Mucosa of descending colon (tissue), 3 donors: ENCODE results near the gene DCAF10. TPM values are rescaled to one million over a fixed set of nuclear protein-coding genes. Genes with fewer than 3 reads are reported as not detected.

Experiments used
- ATAC-seq: fragments of 200-7000 bp; cut with Tn5 transposase; one replicate; pipeline ENCODE4 v1.9.1; 2020; ENCODE audit warnings: mild to moderate bottlenecking, moderate library complexity
- DNase-seq, 3 donors: peaks; one replicate each; pipeline ENCODE4 v3.0.0-alpha.2; 2020
- H3K36me3 ChIP-seq: fragments of 200-600 bp; one replicate; pipeline ENCODE4 v1.8.0; 2021; ENCODE audit warnings: low read depth, mild to moderate bottlenecking
- H3K4me1 ChIP-seq: fragments of 200-600 bp; one replicate; pipeline ENCODE4 v1.8.0; 2021; ENCODE audit warnings: low read depth, mild to moderate bottlenecking
- H3K4me3 ChIP-seq: fragments of 200-600 bp; one replicate; pipeline ENCODE4 v1.8.0; 2021; ENCODE audit warnings: mild to moderate bottlenecking
- H3K9me3 ChIP-seq: fragments of 200-600 bp; one replicate; pipeline ENCODE4 v1.8.0; 2021; ENCODE audit warnings: mild to moderate bottlenecking
- intact Hi-C, 2 donors: fragments of 100-400 bp; cut with DNase I in 1 of 2; cut with micrococcal nuclease in 1 of 2; formaldehyde crosslinking; loops; one replicate each; pipeline versions ENCODE4 v1.11.0 to v1.11.1; 2022; cut with DNase I, micrococcal nuclease
- total RNA-seq, 3 donors: library from RNA; stranded (reverse); fragmentation: NEBNext Ultra II Directional in 2 of 3; extraction: Animal tissue kit (Norgen Biotek cat#: 25700) in 2 of 3; gene quantifications; one replicate each; pipeline versions ENCODE4 v1.2.1 to v1.2.4, GENCODE V29; 2021 to 2023
- TF ChIP-seq, protein P1 (sequence below): fragments of 200-600 bp; IDR thresholded peaks from one replicate; pipeline ENCODE4 v1.8.0; 2022; ENCODE audit warnings: antibody characterized with exemption, mild to moderate bottlenecking
- donor health status: DM: no; HTN: no; CAD: no; lungs with moderate emphysema.
- donor health status: DM: no; HTN: no; CAD: no.
- donor health status: DM: no; HTN: yes; CAD: no.

The DCAF10 gene
- total RNA-seq, 3 donors from 2014 or later = 18.5 to 37.8 (median 26.6) TPM

DNA sequence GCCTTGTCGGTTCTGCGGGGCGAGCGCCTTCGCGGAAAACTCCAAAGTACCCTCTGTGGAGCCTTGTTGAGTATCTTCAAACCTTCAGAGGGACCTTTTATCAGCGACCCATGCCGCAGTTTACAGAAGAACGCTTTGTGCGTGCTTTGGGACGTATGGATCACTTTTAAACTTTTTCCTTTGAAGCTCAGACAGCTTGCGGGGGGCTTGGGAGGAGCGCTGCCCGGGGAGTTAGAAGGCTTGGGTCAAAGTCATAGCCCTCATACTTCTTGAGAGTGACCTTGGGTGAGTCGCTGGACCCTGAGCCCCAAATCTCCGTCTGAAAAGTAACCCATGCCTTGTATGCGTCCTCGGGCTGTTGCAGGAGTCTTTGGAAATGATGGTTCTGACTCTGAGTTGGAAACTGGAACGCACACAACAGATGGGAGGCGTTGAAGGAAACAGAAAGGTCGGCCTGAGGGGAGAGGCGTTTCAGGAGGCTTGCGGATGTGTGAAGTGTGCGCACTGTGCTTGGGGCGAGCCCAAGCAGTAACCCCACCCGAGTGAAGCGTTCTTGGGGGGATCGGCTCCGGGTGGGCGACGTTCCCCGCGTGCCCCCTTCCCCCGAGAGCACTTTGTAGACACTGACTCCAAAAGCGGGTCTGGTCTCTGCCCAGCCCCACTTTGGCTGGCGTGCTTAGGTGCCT lies 104.0 kb downstream of the DCAF10 start:
- intact Hi-C loops = loop anchor here in 1 of 2 donors (10.0 kb wide), 1 partner anchor 260 kb away; no protein-coding TSS in a partner anchor
- ATAC-seq = peak; percentile 9
- H3K4me3 ChIP-seq = peak overlapping the region; percentile 56

DNA sequence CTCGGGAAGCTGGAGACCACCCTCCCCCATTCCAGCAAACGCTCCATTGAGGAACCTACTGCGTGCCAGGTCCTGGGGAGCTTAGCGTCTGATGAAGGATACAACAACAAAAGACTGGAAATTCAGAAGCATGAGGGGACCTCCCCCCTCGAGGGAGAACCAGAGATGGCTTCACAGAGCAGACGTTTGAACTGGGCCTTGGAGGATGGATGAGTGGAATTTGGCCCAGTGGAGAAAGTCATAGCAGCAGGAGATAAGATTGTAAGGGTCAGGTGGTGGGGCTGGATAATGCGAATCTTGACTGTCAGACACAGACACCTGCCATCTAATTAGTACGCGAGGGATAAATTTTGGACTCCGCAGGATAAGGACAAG lies 104.5 kb downstream of the DCAF10 start:
- Histone ChIP-seq H3K4me3 (no peak overlapping the region), H3K9me3 (no peaks in the 10 kb centered on the region), H3K36me3 (no peaks in the 10 kb centered on the region), H3K4me1 (peaks cover 17% of the 10 kb centered on the region)
- DNase-seq = no peak
- no peak for ATAC-seq
- intact Hi-C loops = loop anchor here in 1 of 2 donors (10.0 kb wide), 1 partner anchor 260 kb away; no protein-coding TSS in a partner anchor
- TF ChIP-seq, protein P1, sequence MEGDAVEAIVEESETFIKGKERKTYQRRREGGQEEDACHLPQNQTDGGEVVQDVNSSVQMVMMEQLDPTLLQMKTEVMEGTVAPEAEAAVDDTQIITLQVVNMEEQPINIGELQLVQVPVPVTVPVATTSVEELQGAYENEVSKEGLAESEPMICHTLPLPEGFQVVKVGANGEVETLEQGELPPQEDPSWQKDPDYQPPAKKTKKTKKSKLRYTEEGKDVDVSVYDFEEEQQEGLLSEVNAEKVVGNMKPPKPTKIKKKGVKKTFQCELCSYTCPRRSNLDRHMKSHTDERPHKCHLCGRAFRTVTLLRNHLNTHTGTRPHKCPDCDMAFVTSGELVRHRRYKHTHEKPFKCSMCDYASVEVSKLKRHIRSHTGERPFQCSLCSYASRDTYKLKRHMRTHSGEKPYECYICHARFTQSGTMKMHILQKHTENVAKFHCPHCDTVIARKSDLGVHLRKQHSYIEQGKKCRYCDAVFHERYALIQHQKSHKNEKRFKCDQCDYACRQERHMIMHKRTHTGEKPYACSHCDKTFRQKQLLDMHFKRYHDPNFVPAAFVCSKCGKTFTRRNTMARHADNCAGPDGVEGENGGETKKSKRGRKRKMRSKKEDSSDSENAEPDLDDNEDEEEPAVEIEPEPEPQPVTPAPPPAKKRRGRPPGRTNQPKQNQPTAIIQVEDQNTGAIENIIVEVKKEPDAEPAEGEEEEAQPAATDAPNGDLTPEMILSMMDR = no peak

More for the DNA sequence above, 104.0 kb downstream of the DCAF10 start:
- H3K36me3 ChIP-seq = no peaks in the 10 kb centered on the region
- H3K9me3 ChIP-seq = no peaks in the 10 kb centered on the region
- DNase-seq = peak in 1 of 3 donors; percentile 44
- peaks cover 17% of the 10 kb centered on the region for H3K4me1 ChIP-seq
- TF ChIP-seq, protein P1 = no peak

DNA sequence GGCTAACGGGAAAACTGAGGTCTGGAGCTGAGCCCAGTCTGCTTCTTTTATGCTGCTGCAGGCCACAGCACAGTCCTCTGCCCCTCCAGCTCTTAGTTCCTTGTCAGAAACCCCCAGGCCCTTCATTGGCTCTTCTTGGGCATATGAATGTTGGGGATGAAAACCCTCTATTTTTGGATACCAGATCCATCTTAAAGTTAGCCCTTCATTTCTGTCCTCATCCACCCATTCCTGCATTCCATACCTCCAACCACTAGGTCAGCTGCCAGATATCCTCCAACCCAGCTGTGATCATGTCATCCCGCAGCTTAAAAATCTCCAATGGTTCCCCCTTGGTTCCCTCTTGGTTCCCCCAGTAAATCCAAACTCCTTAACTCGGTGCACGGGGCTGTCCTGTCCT lies 105.2 kb downstream of the DCAF10 start:
- DNase-seq (no peak), ATAC-seq (no peak)
- Histone ChIP-seq H3K36me3 (no peaks in the 10 kb centered on the region), H3K4me1 (peaks cover 17% of the 10 kb centered on the region), H3K9me3 (no peaks in the 10 kb centered on the region), H3K4me3 (no peak overlapping the region)
- TF ChIP-seq, protein P1 = no peak
- intact Hi-C loops = loop anchor here in 1 of 2 donors (10.0 kb wide), 1 partner anchor 259 kb away; no protein-coding TSS in a partner anchor

DNA sequence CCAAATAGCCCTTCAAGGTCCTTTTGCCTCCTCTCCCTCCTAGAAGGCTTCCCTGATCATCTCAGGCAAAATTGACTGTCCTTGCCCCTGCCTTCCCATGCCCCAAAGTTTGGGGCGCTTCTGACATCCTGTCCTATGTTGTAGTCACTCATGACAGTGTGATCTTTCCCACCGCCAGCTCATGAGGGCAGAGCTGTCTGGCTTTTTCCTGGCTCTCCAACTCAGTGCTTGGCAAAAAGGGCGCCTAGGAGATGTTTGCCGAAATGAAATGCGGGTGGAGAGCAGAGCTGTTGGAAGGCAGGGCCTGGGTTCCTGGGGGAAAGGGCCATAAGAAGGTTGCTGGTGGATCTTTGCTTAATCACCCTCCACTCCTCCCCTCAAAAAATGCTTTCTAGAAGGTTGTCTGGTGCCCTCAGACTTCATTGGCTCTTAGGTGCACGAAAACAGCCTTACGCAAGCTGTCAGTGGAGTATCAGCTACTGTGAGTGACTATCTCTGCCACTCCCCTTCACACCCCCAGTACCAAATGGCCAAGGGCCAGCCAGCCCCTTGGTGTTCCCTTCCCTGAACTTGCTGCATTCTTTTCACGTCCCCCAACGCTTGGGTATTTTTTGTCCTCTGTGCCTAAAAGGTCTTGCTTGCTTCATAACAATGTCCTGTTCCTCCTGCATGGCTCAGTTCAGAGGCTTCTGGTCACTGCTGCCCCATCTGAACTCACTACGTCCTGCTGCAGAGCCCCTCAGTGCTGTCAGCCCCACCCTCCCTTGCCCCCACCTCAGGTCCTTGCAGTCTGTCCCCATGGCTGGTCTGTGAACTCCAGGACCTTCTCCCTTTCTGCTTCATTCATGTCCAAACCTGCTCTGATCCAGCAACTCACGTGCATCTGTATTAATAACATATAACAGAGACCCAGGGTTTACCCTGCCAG lies 106.0 kb downstream of the DCAF10 start:
- DNase-seq = no peak
- H3K9me3 ChIP-seq = no peaks in the 10 kb centered on the region
- TF ChIP-seq, protein P1 = no peak
- ATAC-seq = no peak
- H3K4me3 ChIP-seq = no peak overlapping the region
- peaks cover 17% of the 10 kb centered on the region for H3K4me1 ChIP-seq
- intact Hi-C loops = loop anchor here in 1 of 2 donors (10.0 kb wide), 1 partner anchor 258 kb away; no protein-coding TSS in a partner anchor
- no peaks in the 10 kb centered on the region for H3K36me3 ChIP-seq

DNA sequence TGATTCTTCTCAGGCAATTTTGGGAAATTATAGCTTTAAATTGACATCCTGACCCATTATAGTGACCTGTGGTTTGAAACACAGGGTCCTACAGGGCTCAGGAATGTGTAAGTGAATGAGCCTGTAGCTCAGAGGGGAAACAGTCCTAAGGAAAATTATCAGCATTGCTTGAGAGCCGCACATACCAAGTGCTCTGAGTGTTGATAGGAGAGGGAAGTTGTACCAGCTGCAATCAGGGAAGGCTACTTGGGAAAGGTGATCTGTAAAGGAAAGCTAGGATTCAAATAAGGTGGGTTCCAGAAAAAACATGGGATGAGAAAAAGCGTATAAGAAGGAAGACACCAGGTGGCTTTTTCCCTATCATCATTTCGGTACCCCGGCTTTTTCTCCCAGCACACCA lies 107.7 kb downstream of the DCAF10 start:
- no peaks in the 10 kb centered on the region for H3K36me3 ChIP-seq
- ATAC-seq = no peak
- no peak for DNase-seq
- TF ChIP-seq, protein P1 = no peak
- no peaks in the 10 kb centered on the region for H3K9me3 ChIP-seq
- peaks cover 6% of the 10 kb centered on the region for H3K4me1 ChIP-seq
- H3K4me3 ChIP-seq = no peak overlapping the region
- intact Hi-C loops = loop anchor here in 1 of 2 donors (10.0 kb wide), 1 partner anchor 257 kb away; no protein-coding TSS in a partner anchor
